CD4-positive, CD25-positive, alpha-beta regulatory T cell (primary cell): ENCODE measurements around the gene CDH23. TPM values are rescaled to one million over a fixed set of nuclear protein-coding genes. Genes with fewer than 3 reads are reported as not detected.
A peak's percentile ranks its signal among the peaks of the same experiment; 100 is the strongest.

Experiments
- ATAC-seq, 2 donors: fragments of 150-1000 bp; cut with Tn5 transposase; one replicate each; pipeline ENCODE4 v1.10.0; 2021; ENCODE audit warnings: low read depth in 2 of 2, moderate number of reproducible peaks in 2 of 2, moderate library complexity in 1 of 2
- DNase-seq, 3 donors: peaks; one replicate each; pipeline versions ENCODE4 v3.0.0 to v3.0.0-alpha.2; 2012 to 2022; ENCODE audit warnings: mixed read lengths in 1 of 3
- H3K27ac ChIP-seq: one replicate; pipeline ENCODE4 v1.7.0; 2013; ENCODE audit warnings: mild to moderate bottlenecking, low read length; ENCODE audit not compliant: insufficient read depth, poor library complexity, severe bottlenecking
- H3K27me3 ChIP-seq: one replicate; pipeline ENCODE4 v1.7.0; 2013; ENCODE audit warnings: low read length; ENCODE audit not compliant: control insufficient read depth, insufficient read depth
- H3K36me3 ChIP-seq: one replicate; pipeline ENCODE4 v1.7.0; 2013; ENCODE audit warnings: mild to moderate bottlenecking, low read length, moderate library complexity; ENCODE audit not compliant: control insufficient read depth, insufficient read depth
- H3K4me1 ChIP-seq: 2 replicates; pipeline ENCODE4 v1.7.0; 2013; ENCODE audit warnings: mild to moderate bottlenecking, low read length; ENCODE audit not compliant: insufficient read depth, control insufficient read depth, poor library complexity, severe bottlenecking
- H3K4me3 ChIP-seq: one replicate; pipeline ENCODE4 v1.7.0; 2013; ENCODE audit warnings: low read depth, mild to moderate bottlenecking, low read length, moderate library complexity
- H3K9me3 ChIP-seq, 2 experiments: 1 replicate in 1 of 2; 2 replicates in 1 of 2; pipeline ENCODE4 v1.7.0; 2013; ENCODE audit warnings: low read length in 2 of 2, mild to moderate bottlenecking in 1 of 2, moderate library complexity in 1 of 2; ENCODE audit not compliant: control insufficient read depth in 2 of 2
- H3K27ac Mint-ChIP-seq, 3 donors: one replicate each; pipeline ENCODE4 v1.8.0; 2020 to 2022; ENCODE audit warnings: mild to moderate bottlenecking in 3 of 3, mixed read lengths in 3 of 3, moderate library complexity in 2 of 3
- H3K27me3 Mint-ChIP-seq: one replicate; pipeline ENCODE4 v1.8.0; 2022; ENCODE audit warnings: mild to moderate bottlenecking, mixed read lengths
- H3K36me3 Mint-ChIP-seq: one replicate; pipeline ENCODE4 v1.8.0; 2020; ENCODE audit warnings: mixed read lengths
- H3K4me1 Mint-ChIP-seq, 4 donors: one replicate each; pipeline ENCODE4 v1.8.0; 2020 to 2022; ENCODE audit warnings: mixed read lengths in 4 of 4, mild to moderate bottlenecking in 1 of 4
- H3K4me3 Mint-ChIP-seq, 4 donors: one replicate each; pipeline ENCODE4 v1.8.0; 2020 to 2022; ENCODE audit warnings: mild to moderate bottlenecking in 4 of 4, mixed read lengths in 4 of 4, moderate library complexity in 3 of 4
- H3K9me3 Mint-ChIP-seq, 7 donors: one replicate each; pipeline ENCODE4 v1.8.0; 2020 to 2022; ENCODE audit warnings: mixed read lengths in 7 of 7, mild to moderate bottlenecking in 3 of 7, moderate library complexity in 2 of 7
- polyA plus RNA-seq, 4 donors: library from polyadenylated mRNA; unstranded; fragments of 300-500 nt; fragmentation: Illumina TruSeq; gene quantifications; one replicate each; pipeline ENCODE4 v1.2.3, GENCODE V29; 2021
- total RNA-seq: library from RNA; stranded (reverse); gene quantifications from one replicate; pipeline ENCODE4 v1.2.3, GENCODE V29; 2022

CDH23 gene
- total and polyA plus RNA-seq, 5 donors from 2014 or later = 0.17 to 5.6 (median 1.1) TPM

DNA sequence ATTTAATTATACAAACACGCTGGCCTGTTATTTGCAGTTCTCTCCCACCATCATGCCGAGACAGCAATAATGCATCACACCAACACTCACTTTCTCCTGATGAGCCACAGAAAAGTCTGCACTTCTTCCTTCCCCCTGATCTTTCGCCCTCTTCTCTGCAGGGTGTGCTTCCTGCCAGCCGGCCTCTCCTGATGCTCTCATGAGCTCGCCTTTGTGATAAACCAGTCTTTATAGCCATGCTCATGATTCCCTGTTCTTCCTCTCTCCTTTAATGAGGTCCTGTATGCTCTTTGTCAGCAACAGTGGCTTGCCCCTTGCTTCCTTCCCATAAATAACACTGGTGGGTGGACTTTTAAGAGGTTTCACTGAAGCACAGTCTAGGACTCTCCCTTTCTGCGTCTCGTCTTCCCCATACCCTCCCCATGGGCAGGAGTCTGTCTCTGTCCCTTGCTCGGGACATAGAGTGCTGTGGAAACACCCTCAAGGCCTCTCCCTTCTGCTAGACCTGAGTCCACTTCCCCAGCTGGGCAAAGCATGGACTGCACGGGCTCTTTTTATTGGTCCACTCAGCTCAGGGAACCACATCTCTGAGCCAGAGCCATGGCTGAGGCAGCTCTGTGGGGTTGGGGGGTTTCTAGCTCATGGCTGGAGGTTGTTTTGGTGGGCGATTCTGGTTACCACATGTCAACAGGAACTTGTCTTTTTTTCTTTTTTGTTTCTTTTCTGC, 189.0 kb downstream of the CDH23 start:
- H3K36me3 ChIP-seq = no peaks in the 10 kb centered on the region
- H3K9me3 ChIP-seq = no peaks in the 10 kb centered on the region
- H3K27me3 Mint-ChIP-seq = peaks cover 4% of the 10 kb centered on the region
- H3K36me3 Mint-ChIP-seq = no peaks in the 10 kb centered on the region
- DNase-seq = no peak
- H3K4me3 Mint-ChIP-seq = no peak overlapping the region
- no peak overlapping the region for H3K4me3 ChIP-seq
- H3K4me1 Mint-ChIP-seq = no peaks in the 10 kb centered on the region
- ATAC-seq = no peak
- no peak overlapping the region for H3K27ac ChIP-seq
- H3K27ac Mint-ChIP-seq = no peak overlapping the region
- peaks cover 0 to 1% (median 0%) of the 10 kb centered on the region in 7 donors for H3K9me3 Mint-ChIP-seq
- H3K4me1 ChIP-seq = no peaks in the 10 kb centered on the region
- no peaks in the 10 kb centered on the region for H3K27me3 ChIP-seq

DNA sequence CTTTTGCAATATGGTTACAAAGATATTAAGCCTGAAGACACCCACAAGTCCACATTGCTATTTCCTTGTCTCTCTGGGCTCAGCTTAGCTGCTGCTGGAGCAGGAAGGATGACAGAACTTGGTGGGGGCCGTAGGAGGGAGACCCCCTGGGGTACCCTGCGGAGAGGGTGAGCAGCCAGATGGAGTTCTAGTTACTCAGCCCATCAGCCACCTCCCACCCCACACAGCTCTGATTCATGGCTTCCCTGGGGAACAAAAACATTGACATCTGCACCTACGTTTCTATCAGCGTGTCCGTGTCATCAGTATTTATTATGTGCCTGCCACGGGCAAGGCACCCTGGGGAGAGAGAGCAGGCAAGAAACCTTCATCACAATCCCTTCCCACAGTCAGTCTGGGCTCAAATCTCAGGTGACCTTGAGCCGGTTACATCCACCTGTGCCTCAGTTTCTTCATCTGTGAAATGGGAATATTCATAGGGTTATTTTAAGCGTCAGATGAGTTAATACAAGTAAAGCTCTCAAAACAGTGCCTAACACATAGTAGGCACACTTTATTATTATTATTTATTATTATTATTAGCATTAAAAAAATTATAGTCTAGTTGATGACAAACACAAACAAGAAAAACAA, 191.3 kb downstream of the CDH23 start:
- no peaks in the 10 kb centered on the region for H3K9me3 Mint-ChIP-seq
- Histone ChIP-seq H3K4me3 (no peak overlapping the region), H3K9me3 (no peaks in the 10 kb centered on the region), H3K27me3 (no peaks in the 10 kb centered on the region), H3K27ac (no peak overlapping the region), H3K4me1 (no peaks in the 10 kb centered on the region), H3K36me3 (no peaks in the 10 kb centered on the region)
- H3K36me3 Mint-ChIP-seq = no peaks in the 10 kb centered on the region
- H3K27me3 Mint-ChIP-seq = peaks cover 8% of the 10 kb centered on the region
- DNase-seq (no peak), ATAC-seq (no peak)
- no peak overlapping the region for H3K27ac Mint-ChIP-seq
- no peak overlapping the region for H3K4me3 Mint-ChIP-seq
- no peaks in the 10 kb centered on the region for H3K4me1 Mint-ChIP-seq

DNA sequence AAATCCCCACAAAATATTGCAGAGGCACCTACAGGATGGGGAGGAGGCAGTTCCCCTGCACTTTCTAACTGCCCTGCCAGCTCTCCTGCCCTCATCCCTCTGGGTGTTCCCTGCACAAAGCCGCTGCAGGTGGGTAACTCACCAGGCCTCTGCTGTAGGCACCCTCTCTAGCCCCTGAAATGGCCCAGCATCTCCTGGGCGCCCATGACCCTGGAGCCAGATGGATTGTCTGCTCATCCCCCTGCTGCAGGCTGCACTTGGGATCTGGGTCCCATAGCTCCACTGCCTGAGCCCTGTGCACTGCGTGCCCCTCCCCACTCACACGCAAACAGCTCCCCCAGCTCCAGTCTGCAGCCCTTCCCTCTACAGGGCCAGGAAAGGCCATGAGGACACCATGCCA, 192.0 kb downstream of the CDH23 start:
- no peaks in the 10 kb centered on the region for H3K36me3 ChIP-seq
- no peak overlapping the region for H3K27ac ChIP-seq
- no peaks in the 10 kb centered on the region for H3K9me3 ChIP-seq
- no peak overlapping the region for H3K4me3 Mint-ChIP-seq
- no peak overlapping the region for H3K27ac Mint-ChIP-seq
- no peaks in the 10 kb centered on the region for H3K36me3 Mint-ChIP-seq
- H3K27me3 Mint-ChIP-seq = peaks cover 13% of the 10 kb centered on the region
- no peaks in the 10 kb centered on the region for H3K27me3 ChIP-seq
- DNase-seq (no peak), ATAC-seq (no peak)
- no peak overlapping the region for H3K4me3 ChIP-seq
- H3K4me1 Mint-ChIP-seq = no peaks in the 10 kb centered on the region
- no peaks in the 10 kb centered on the region for H3K4me1 ChIP-seq
- H3K9me3 Mint-ChIP-seq = no peaks in the 10 kb centered on the region

DNA sequence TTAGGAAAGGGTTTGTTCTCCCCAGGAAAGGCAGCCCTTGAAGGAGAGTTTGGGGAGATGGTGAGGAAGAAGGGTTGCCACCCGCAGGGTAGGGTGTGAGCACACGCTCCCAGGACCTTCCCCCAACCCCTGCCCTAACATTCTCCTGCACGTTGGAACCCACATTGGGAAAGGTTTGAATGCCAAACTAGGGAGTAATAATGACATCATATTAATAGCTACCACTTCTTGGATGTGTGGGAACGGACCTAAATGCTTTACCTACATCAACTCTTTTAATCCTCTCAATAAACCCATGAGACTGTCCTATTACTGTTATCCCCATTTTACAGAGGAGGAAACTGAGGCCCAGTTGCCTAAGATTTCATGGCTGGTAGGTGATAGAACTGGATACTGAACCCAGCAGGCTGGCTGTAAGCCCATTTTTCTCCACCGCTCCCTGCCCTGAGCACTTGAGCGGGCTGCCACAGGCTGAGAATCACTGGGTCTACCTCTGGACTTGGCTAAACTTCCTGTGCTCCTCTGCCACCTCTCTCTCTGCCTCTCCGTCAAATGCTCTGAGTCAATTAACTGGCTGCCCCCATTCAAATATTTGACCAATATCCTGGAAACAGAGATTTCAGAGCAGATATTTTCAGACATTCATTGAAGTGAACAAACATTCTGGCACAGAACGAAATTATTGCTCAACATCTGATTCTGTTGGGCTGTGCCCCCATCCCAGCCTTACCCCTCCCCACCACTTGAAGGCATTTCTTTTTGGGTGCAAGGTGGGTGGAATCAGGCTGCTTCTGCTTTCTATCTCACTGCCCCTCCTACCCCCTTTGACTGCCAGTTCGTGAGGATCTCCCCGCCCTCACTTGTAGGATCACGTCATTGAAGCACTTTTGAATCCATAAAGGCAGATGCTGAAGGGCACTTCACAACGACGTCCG, 193.2 kb downstream of the CDH23 start:
- H3K27ac Mint-ChIP-seq = peak overlapping the region in 1 of 3 donors; percentile 27
- no peak overlapping the region for H3K4me3 ChIP-seq
- H3K27ac ChIP-seq = no peak overlapping the region
- no peak overlapping the region for H3K4me3 Mint-ChIP-seq
- H3K36me3 ChIP-seq = no peaks in the 10 kb centered on the region
- DNase-seq (no peak), ATAC-seq (no peak)
- no peaks in the 10 kb centered on the region for H3K9me3 Mint-ChIP-seq
- H3K27me3 Mint-ChIP-seq = peaks cover 13% of the 10 kb centered on the region
- H3K9me3 ChIP-seq = no peaks in the 10 kb centered on the region
- H3K4me1 Mint-ChIP-seq = no peaks in the 10 kb centered on the region
- H3K4me1 ChIP-seq = no peaks in the 10 kb centered on the region
- no peaks in the 10 kb centered on the region for H3K36me3 Mint-ChIP-seq
- no peaks in the 10 kb centered on the region for H3K27me3 ChIP-seq

DNA sequence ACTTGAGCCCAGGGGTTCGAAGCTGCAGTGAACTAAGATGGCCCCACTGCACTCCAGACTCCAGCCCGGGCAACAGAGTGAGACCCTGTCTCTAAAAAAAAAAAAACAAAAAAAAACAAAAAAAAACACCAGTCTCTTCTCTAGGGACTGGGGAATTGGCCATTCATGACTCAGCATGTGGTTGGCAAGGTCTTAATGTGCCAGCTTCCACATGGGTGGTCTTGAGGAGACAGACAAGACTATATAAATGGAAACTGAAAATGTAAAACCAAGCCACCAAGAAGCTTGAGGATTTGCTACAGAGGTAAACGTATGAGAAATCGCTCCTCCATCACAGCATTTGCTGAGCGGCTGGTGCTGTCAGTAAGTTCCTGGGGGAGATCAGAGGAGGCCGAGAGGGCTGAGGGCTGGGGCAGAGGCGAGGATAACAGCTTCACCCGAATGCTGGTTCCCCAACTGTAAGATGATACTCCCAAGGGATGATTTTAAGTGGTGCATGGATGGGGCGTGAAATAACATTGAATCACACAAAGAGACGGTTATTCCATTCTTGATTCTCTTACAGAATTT, 194.1 kb downstream of the CDH23 start:
- DNase-seq = no peak
- Mint-ChIP-seq H3K4me3 (no peak overlapping the region), H3K9me3 (no peaks in the 10 kb centered on the region), H3K36me3 (no peaks in the 10 kb centered on the region), H3K27me3 (peaks cover 18% of the 10 kb centered on the region), H3K27ac (peak overlapping the region in 1 of 3 donors; percentile 62), H3K4me1 (no peaks in the 10 kb centered on the region)
- H3K27me3 ChIP-seq = no peaks in the 10 kb centered on the region
- H3K4me1 ChIP-seq = no peaks in the 10 kb centered on the region
- no peak overlapping the region for H3K27ac ChIP-seq
- no peaks in the 10 kb centered on the region for H3K36me3 ChIP-seq
- no peaks in the 10 kb centered on the region for H3K9me3 ChIP-seq
- no peak for ATAC-seq
- no peak overlapping the region for H3K4me3 ChIP-seq

DNA sequence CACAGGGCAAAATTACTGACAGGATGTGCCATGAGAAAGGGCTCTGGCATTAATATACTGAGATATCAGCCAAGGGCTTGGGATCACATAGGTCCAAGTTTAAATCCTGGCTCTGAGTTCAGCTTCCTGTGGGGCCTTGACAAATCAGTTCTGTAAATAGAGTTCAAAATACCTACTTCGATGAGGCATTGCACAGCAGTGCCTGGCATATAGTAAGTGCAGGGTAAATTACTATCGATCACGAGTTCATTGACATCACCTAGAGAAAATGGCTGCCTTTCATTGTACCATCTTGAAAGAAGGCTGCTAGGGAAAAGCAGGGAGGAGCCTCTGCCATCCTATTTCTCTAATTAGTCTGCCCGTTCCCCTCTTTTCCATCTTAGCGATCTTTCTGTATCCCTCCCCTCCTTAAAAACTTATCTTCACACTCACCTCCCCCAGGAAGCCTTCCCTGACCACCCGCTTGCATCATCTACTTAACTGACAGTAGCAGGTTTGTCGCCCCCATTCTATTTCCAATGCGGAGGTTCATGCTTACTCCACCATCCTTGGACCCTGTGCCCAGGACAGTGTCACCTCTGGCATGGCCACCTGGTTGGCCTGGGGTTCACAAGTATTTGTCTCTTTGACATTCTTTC, 198.3 kb downstream of the CDH23 start:
- Mint-ChIP-seq H3K27me3 (peaks cover 14% of the 10 kb centered on the region), H3K4me1 (no peaks in the 10 kb centered on the region), H3K36me3 (no peaks in the 10 kb centered on the region), H3K4me3 (no peak overlapping the region), H3K27ac (no peak overlapping the region), H3K9me3 (no peaks in the 10 kb centered on the region)
- ATAC-seq (no peak), DNase-seq (no peak)
- no peaks in the 10 kb centered on the region for H3K9me3 ChIP-seq
- H3K4me1 ChIP-seq = no peaks in the 10 kb centered on the region
- H3K27me3 ChIP-seq = no peaks in the 10 kb centered on the region
- H3K36me3 ChIP-seq = no peaks in the 10 kb centered on the region
- H3K27ac ChIP-seq = no peak overlapping the region
- no peak overlapping the region for H3K4me3 ChIP-seq

DNA sequence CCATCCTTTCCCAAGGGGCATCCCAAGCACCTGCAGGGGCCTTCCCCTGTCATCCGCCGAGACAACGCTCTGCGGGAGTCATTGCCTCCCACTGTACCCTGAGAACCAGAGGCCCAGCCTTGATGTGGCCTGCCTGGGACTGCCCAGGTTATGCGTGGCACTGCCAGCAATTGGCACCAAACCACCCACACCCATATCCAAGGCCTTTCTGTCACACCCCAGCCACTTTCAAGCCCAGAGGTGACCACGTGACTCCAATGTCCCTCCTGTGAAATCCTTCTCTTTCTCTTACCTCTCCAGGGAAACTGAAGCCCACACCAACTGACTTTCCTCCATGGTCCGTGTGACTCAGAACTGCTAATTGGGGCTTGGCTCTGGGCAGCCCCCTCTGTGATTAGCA, 198.9 kb downstream of the CDH23 start:
- ATAC-seq (no peak), DNase-seq (no peak)
- no peaks in the 10 kb centered on the region for H3K36me3 Mint-ChIP-seq
- H3K4me3 Mint-ChIP-seq = no peak overlapping the region
- H3K9me3 Mint-ChIP-seq = no peaks in the 10 kb centered on the region
- H3K4me1 ChIP-seq = no peaks in the 10 kb centered on the region
- H3K27me3 Mint-ChIP-seq = peaks cover 14% of the 10 kb centered on the region
- no peak overlapping the region for H3K27ac ChIP-seq
- H3K36me3 ChIP-seq = no peaks in the 10 kb centered on the region
- H3K27me3 ChIP-seq = no peaks in the 10 kb centered on the region
- no peaks in the 10 kb centered on the region for H3K4me1 Mint-ChIP-seq
- no peak overlapping the region for H3K4me3 ChIP-seq
- H3K27ac Mint-ChIP-seq = no peak overlapping the region
- no peaks in the 10 kb centered on the region for H3K9me3 ChIP-seq
